ENCODE measurements around the gene MB. TPM values are rescaled to one million over a fixed set of nuclear protein-coding genes. Genes with fewer than 3 reads are reported as not detected.

The MB gene
- total and polyA plus RNA-seq, 2 donors from 2014 or later = 0.84 TPM; not detected in 1

DNA sequence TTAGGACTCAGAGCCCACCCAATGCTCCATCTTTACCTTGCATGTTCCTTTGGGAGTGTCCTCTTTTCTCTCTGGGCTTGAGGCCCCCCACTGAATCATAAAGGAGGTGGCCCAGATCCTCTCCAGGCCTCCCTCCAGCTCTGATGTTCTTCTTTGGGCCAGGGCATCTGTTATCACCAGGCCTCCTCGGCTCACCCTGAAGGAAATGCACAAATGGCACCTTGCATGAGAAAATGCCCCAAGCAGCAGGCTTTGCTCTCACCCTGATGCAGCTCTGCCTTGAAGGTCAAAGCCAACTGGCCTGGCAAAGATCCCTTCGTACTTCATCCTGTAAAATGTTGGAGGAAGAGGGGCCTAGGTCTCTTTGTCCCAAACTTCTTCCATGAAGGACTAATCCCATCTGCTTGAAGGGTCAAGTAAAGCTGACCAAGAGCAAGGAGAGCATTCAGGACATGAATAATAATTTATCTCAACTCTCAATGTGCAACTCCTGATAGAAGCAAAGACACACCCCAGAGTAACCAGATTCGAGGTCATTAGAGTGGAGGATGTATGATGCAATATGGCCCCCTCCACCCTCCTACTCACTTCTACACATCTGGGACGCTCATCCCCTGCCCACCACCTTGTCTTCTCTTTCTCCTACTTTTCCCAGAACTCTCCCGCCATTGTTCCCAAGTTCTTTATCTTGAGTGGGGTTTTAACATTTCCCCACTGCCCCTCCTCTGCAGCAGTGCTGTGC lies 40.6 kb upstream of the MB start:
- Histone ChIP-seq H3K27ac (ENCODE audit: low read depth in 2 of 2, low read length in 2 of 2) (no peak overlapping the region), H3K36me3 (ENCODE audit: control insufficient read depth in 2 of 3, insufficient read depth in 3 of 3, low read length in 3 of 3) (peaks cover 0 to 33% (median 20%) of the 10 kb centered on the region in 3 donors), H3K9me3 (ENCODE audit: control insufficient read depth in 2 of 3, insufficient read depth in 1 of 3, low read length in 3 of 3) (no peaks in the 10 kb centered on the region), H3K9ac (ENCODE audit: low read length in 3 of 3) (no peak overlapping the region), H3K27me3 (ENCODE audit: control insufficient read depth, insufficient read depth, low read length) (no peaks in the 10 kb centered on the region), H3K4me3 (ENCODE audit: low read length in 3 of 3) (no peak overlapping the region), H3K4me1 (ENCODE audit: control insufficient read depth in 2 of 3, insufficient read depth in 2 of 3, low read depth in 1 of 3, low read length in 3 of 3) (no peaks in the 10 kb centered on the region)
- intact Hi-C loops (cut with DNase I) = no loop called here
- no peak for TF ChIP-seq CTCF (IDR thresholded peaks at IDR 0.05; ENCODE audit: borderline replicate concordance, extremely low read depth, insufficient read depth)
- FAIRE-seq (no peak), DNase-seq (no peak)

DNA sequence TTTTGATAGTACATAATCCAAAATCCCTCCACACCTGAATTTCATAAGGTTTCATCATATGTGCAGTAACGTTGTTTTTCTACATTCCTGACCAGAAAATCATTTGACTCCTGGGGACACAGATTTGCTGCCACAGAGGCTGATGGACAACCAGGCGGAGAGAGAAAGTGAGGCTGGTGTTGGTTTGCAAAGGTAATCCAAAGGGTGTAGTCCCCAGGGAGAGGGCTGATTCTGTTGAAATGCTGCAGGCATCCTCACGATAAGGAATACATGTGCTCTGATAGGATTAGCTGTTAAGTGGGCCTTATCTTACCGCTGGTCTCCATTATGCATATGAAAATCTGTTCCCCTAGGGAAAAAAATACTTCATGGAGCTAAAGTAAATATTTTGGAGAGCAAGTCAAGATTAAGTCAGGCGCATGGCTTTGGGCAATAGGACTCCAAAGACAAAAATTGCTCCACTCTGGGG lies 39.2 kb upstream of the MB start:
- Histone ChIP-seq H3K27ac (ENCODE audit: low read depth in 2 of 2, low read length in 2 of 2) (no peak overlapping the region), H3K4me3 (ENCODE audit: low read length in 3 of 3) (no peak overlapping the region), H3K36me3 (ENCODE audit: control insufficient read depth in 2 of 3, insufficient read depth in 3 of 3, low read length in 3 of 3) (peaks cover 0 to 33% (median 20%) of the 10 kb centered on the region in 3 donors), H3K4me1 (ENCODE audit: control insufficient read depth in 2 of 3, insufficient read depth in 2 of 3, low read depth in 1 of 3, low read length in 3 of 3) (no peaks in the 10 kb centered on the region), H3K27me3 (ENCODE audit: control insufficient read depth, insufficient read depth, low read length) (no peaks in the 10 kb centered on the region), H3K9me3 (ENCODE audit: control insufficient read depth in 2 of 3, insufficient read depth in 1 of 3, low read length in 3 of 3) (no peaks in the 10 kb centered on the region), H3K9ac (ENCODE audit: low read length in 3 of 3) (no peak overlapping the region)
- DNase-seq (no peak), FAIRE-seq (no peak)
- intact Hi-C loops (cut with DNase I) = no loop called here
- TF ChIP-seq CTCF (IDR thresholded peaks at IDR 0.05; ENCODE audit: borderline replicate concordance, extremely low read depth, insufficient read depth) = no peak

GRCh38 chr22:35653824-35654223 lies 36.7 kb upstream of the MB start:
- Histone ChIP-seq H3K36me3 (ENCODE audit: control insufficient read depth in 2 of 3, insufficient read depth in 3 of 3, low read length in 3 of 3) (peaks cover 0 to 23% (median 18%) of the 10 kb centered on the region in 3 donors), H3K4me3 (ENCODE audit: low read length in 3 of 3) (no peak overlapping the region), H3K27me3 (ENCODE audit: control insufficient read depth, insufficient read depth, low read length) (no peaks in the 10 kb centered on the region), H3K27ac (ENCODE audit: low read depth in 2 of 2, low read length in 2 of 2) (no peak overlapping the region), H3K4me1 (ENCODE audit: control insufficient read depth in 2 of 3, insufficient read depth in 2 of 3, low read depth in 1 of 3, low read length in 3 of 3) (peaks cover 0 to 3% (median 0%) of the 10 kb centered on the region in 3 donors), H3K9me3 (ENCODE audit: control insufficient read depth in 2 of 3, insufficient read depth in 1 of 3, low read length in 3 of 3) (no peaks in the 10 kb centered on the region), H3K9ac (ENCODE audit: low read length in 3 of 3) (no peak overlapping the region)
- no peak for TF ChIP-seq CTCF (IDR thresholded peaks at IDR 0.05; ENCODE audit: borderline replicate concordance, extremely low read depth, insufficient read depth)
- no peak for FAIRE-seq
- DNase-seq = no peak
- intact Hi-C loops (cut with DNase I) = no loop called here
